Activated CD4-positive, alpha-beta memory T cell treated with anti-CD3 and anti-CD28 coated beads for 36 hours (primary cell): ENCODE data around the gene MEFV. TPM values are rescaled to one million over a fixed set of nuclear protein-coding genes. Genes with fewer than 3 reads are reported as not detected.

Experiments
- total RNA-seq, 2 experiments: library from RNA; stranded (reverse); gene quantifications; one replicate each; pipeline ENCODE4 v1.2.3, GENCODE V29; 2021

Gene MEFV
- total RNA-seq, 2 experiments from 2014 or later: 0.07 to 0.17 TPM

Other genes starting within 250 kb of the MEFV start
- not detected for gene CLDN9, start 243.7 kb downstream of the MEFV start, total RNA-seq
- gene CLDN6, start 238.4 kb downstream of the MEFV start, total RNA-seq: not detected
- 1 to 10 TPM; 6.5 to 8.6 TPM for gene TNFRSF12A, start 236.3 kb downstream of the MEFV start, total RNA-seq
- 10 to 100 TPM; 31.8 to 32.8 TPM for gene HCFC1R1, start 232.7 kb downstream of the MEFV start, total RNA-seq
- gene THOC6, start 232.6 kb downstream of the MEFV start, total RNA-seq: 10 to 100 TPM; 41.2 to 42.7 TPM
- under 1 TPM; 0.40 to 0.46 TPM for gene BICDL2, start 219.7 kb downstream of the MEFV start, total RNA-seq
- gene MMP25, start 210.1 kb downstream of the MEFV start, total RNA-seq: 1 to 10 TPM; 2.2 TPM
- 1,000 to 10,000 TPM; 2,504 to 2,532 TPM for gene IL32, start 191.0 kb downstream of the MEFV start, total RNA-seq
- under 1 TPM in 1 of 2 experiments, not detected in 1; 0.19 TPM for gene ZSCAN10, start 157.3 kb downstream of the MEFV start, total RNA-seq
- under 1 TPM in 1 of 2 experiments, not detected in 1; 0.21 TPM for gene ZNF205, start 144.0 kb downstream of the MEFV start, total RNA-seq
- 1 to 10 TPM; 9.0 TPM for gene ZNF213, start 121.6 kb downstream of the MEFV start, total RNA-seq
- not detected for gene OR1F1, start 68.4 kb downstream of the MEFV start, total RNA-seq
- gene ZNF200, start 21.5 kb downstream of the MEFV start, total RNA-seq: 10 to 100 TPM; 10.6 to 11.5 TPM
- gene ZNF263, start 26.9 kb upstream of the MEFV start, total RNA-seq: 10 to 100 TPM; 13.2 to 13.5 TPM
- 1 to 10 TPM; 3.3 to 3.4 TPM for gene TIGD7, start 48.8 kb upstream of the MEFV start, total RNA-seq
- gene ZNF75A, start 48.9 kb upstream of the MEFV start, total RNA-seq: 10 to 100 TPM; 19.3 to 20.0 TPM
- gene OR2C1, start 99.3 kb upstream of the MEFV start, total RNA-seq: not detected
- gene ZSCAN32, start 144.4 kb upstream of the MEFV start, total RNA-seq: 10 to 100 TPM; 10.9 to 11.9 TPM
- 1 to 10 TPM; 6.0 to 7.3 TPM for gene ZNF174, start 144.6 kb upstream of the MEFV start, total RNA-seq
- gene ZNF597, start 186.9 kb upstream of the MEFV start, total RNA-seq: 1 to 10 TPM; 1.6 to 2.1 TPM
- gene NAA60, start 187.0 kb upstream of the MEFV start, total RNA-seq: 10 to 100 TPM; 26.9 to 34.1 TPM
- not detected for gene C16orf90, start 238.9 kb upstream of the MEFV start, total RNA-seq
- gene CLUAP1, start 244.4 kb upstream of the MEFV start, total RNA-seq: 10 to 100 TPM; 17.6 to 21.0 TPM